Calu3 (cell line): ENCODE data around the gene GLIPR2. TPM values are rescaled to one million over a fixed set of nuclear protein-coding genes. Genes with fewer than 3 reads are reported as not detected.

Experiments used
- BruUV-seq: library from RNA; stranded (reverse); fragments of 400-500 nt; replicated peaks from 2 replicates; lab custom pipeline; 2021; lab: Mats Ljungman, UMichigan
- CTCF ChIA-PET: fragments of 300-600 bp; sonication (Branson Sonifier 250); formaldehyde crosslinking; loops from one replicate; lab custom pipeline; 2022; ENCODE audit warnings: antibody characterized with exemption; lab: Charles Lee
- DNase-seq: peaks from one replicate; pipeline ENCODE4 v3.0.0; 2022
- H3K27ac Mint-ChIP-seq: one replicate; pipeline ENCODE4 v1.8.0; 2022; ENCODE audit warnings: mixed read lengths; ENCODE audit not compliant: unreplicated experiment
- H3K27me3 Mint-ChIP-seq: one replicate; pipeline ENCODE4 v1.8.0; 2022; ENCODE audit warnings: mixed read lengths; ENCODE audit not compliant: unreplicated experiment
- H3K36me3 Mint-ChIP-seq: one replicate; pipeline ENCODE4 v1.8.0; 2022; ENCODE audit warnings: mild to moderate bottlenecking, moderate library complexity, mixed read lengths; ENCODE audit not compliant: insufficient read depth, unreplicated experiment
- H3K4me1 Mint-ChIP-seq: one replicate; pipeline ENCODE4 v1.8.0; 2022; ENCODE audit warnings: mild to moderate bottlenecking, low read depth, mixed read lengths; ENCODE audit not compliant: unreplicated experiment
- H3K4me3 Mint-ChIP-seq: one replicate; pipeline ENCODE4 v1.8.0; 2022; ENCODE audit warnings: mild to moderate bottlenecking, low read depth, moderate library complexity, mixed read lengths; ENCODE audit not compliant: unreplicated experiment
- H3K9me3 Mint-ChIP-seq: one replicate; pipeline ENCODE4 v1.8.0; 2022; ENCODE audit warnings: low read depth, mixed read lengths; ENCODE audit not compliant: unreplicated experiment
- CTCF ChIP-seq: fragments of 200-600 bp; IDR thresholded peaks from one replicate; pipeline ENCODE4 v1.8.0; 2022; ENCODE audit warnings: antibody characterized with exemption; ENCODE audit not compliant: unreplicated experiment
- intact Hi-C: fragments of 100-400 bp; cut with micrococcal nuclease; formaldehyde crosslinking; loops from one replicate; pipeline ENCODE4 v1.10.0; 2022; ENCODE audit not compliant: unreplicated experiment
- total RNA-seq: library from RNA; stranded (reverse); gene quantifications from 2 replicates; pipeline ENCODE4 v1.2.3, GENCODE V29; 2022

GLIPR2 gene
- total RNA-seq, 1 experiment from 2014 or later: 0.19 TPM

- Mint-ChIP-seq H3K27ac (no peak overlapping the region), H3K9me3 (no peaks in the 10 kb centered on the region), H3K4me1 (no peaks in the 10 kb centered on the region), H3K27me3 (no peaks in the 10 kb centered on the region), H3K36me3 (peaks cover 18% of the 10 kb centered on the region), H3K4me3 (no peak overlapping the region)
- BruUV-seq: no TSS peak
- intact Hi-C loops: no loop called here
- TF ChIP-seq CTCF: no peak
- DNase-seq: no peak
- CTCF ChIA-PET: no interaction called here
Observed at GRCh38 chr9:36187414-36187813, 50.9 kb downstream of the GLIPR2 start.

GRCh38 chr9:36188212-36188611 is 51.7 kb downstream of the GLIPR2 start:
- CTCF ChIA-PET: no interaction called here
- no TSS peak for BruUV-seq
- Mint-ChIP-seq H3K36me3 (peaks cover 18% of the 10 kb centered on the region), H3K27ac (no peak overlapping the region), H3K27me3 (no peaks in the 10 kb centered on the region), H3K4me3 (no peak overlapping the region), H3K9me3 (no peaks in the 10 kb centered on the region), H3K4me1 (peaks cover 2% of the 10 kb centered on the region)
- no peak for DNase-seq
- intact Hi-C loops: no loop called here
- TF ChIP-seq CTCF: no peak

DNA sequence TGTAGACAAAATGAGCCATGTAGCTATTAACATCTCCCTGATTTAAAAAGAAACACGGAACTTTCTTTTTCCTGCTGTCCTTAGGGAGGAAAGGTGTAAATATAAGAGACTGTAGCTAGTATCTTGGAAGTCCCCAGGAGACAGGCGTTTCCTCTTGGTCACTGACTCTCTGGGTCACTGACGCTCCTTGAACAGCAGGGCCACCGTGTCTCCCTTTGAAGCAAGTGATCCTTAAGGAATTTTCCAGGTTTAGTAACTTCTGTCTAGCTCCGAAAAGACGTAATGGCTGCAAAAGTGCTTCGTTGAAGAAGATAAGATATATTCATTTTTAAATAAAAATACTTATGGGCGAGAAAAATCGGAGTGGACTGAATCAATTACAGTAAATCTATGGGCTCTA is 53.4 kb downstream of the GLIPR2 start:
- DNase-seq: no peak

GRCh38 chr9:36190388-36191289 is 54.1 kb downstream of the GLIPR2 start, which contains the start of gene CLTA:
Gene CLTA, plus strand, starts transcription at chr9:36190921. Its CDS starts 136 bp downstream, at chr9:36191057.
- peak; percentile 85 for DNase-seq
- Mint-ChIP-seq H3K27ac (peak within 1 kb of the TSS; percentile 92), H3K4me1 (peaks cover 20% of the 10 kb centered on the region), H3K27me3 (no peaks in the 10 kb centered on the region), H3K36me3 (peaks cover 30% of the 10 kb centered on the region), H3K9me3 (no peaks in the 10 kb centered on the region), H3K4me3 (peak within 1 kb of the TSS; percentile 83)
- BruUV-seq: no TSS peak
- intact Hi-C loops: no loop called here
- CTCF ChIA-PET: interaction anchor here (0.6 to 1.7 kb wide), 2 partner anchors 24 to 1418 kb away, joined by 3 read pairs; no protein-coding TSS in a partner anchor
- TF ChIP-seq CTCF: peak; percentile 7

More for the DNA sequence above, 53.4 kb downstream of the GLIPR2 start:
- Mint-ChIP-seq H3K36me3 (peaks cover 25% of the 10 kb centered on the region), H3K27ac (peak overlapping the region; percentile 92), H3K4me1 (peaks cover 20% of the 10 kb centered on the region), H3K4me3 (peak overlapping the region; percentile 83), H3K9me3 (no peaks in the 10 kb centered on the region), H3K27me3 (no peaks in the 10 kb centered on the region)
- intact Hi-C loops: no loop called here
- peak; percentile 14 for TF ChIP-seq CTCF
- CTCF ChIA-PET: interaction anchor here (0.6 to 1.7 kb wide), 2 partner anchors 23 to 1417 kb away, joined by 3 read pairs; no protein-coding TSS in a partner anchor
- BruUV-seq: TSS peak; percentile 97
